ENCODE data around the gene PSMB8.
"Not testable (repeated sequence)": the region's sequence is repeated elsewhere in the genome, so short reads cannot be mapped to it uniquely, and the experiment has no call there.

PSMB8 gene

DNA sequence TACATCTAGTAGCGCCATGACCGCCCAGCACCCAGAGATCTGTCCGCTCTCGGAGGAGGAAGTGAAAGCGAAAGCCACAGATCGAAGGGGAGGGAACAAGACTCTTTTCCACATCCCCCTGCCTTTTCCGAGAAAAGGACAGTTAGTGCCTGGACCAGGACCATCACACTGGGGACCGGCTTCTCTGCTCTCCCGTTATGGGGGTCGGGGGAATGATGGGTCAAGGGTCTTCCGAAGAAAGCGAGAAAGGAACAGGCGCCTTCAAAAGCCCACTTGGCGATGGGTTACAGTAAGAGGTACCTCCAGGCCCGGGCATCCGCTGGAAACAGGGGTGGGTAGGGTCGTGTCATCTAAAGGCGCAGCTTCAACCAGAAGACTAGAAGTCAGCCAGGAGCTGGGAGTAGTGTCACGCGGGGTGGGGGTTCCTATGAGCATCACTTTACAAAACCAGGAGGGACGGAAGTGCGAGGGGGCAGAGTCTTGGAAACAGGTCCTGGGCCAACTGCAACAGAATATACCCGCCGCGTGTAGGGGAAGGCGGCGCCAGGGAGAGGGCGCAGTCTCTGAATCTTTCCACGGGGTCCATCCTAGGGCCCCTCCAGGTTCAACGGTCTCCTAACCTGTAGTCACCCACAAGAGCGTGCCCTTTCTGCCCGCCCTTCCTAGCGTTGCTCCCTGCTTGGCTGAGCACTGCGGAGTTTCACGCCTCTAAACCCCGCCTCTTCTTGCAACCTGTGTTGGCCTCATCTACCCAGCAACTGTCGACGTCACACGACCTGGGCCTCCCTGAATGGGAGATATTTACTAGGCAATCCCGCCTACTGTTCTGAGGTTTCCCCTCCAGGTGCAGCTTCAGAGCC, at the start of gene PSMB8:
Gene PSMB8 (minus strand): TSS at position 69 of the 860 bp plus-strand sequence. CDS start 51 bp downstream, at position 18.
- peak; percentile 96 for DNase-seq (ENCODE audit: low read depth)

DNA sequence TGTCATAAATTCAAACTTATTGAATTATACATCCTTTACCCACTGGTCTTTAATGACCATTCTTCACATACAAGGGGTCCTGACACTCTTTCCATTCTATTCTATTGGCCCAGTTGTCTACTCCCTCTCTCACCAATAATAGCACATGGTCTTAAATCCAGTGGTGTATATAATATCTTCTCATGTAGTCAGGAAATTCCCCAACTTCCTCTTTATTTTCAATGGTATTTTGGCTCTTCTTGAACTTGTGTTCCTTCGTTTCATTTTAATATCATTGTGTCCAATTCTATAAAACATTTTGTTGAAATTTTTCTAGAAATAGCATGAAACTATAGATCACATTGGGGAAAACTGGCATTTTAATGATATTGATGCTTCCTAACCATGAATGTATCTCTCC, 47.0 kb upstream of the PSMB8 start:
- no peak for DNase-seq (ENCODE audit: low read depth)

DNA sequence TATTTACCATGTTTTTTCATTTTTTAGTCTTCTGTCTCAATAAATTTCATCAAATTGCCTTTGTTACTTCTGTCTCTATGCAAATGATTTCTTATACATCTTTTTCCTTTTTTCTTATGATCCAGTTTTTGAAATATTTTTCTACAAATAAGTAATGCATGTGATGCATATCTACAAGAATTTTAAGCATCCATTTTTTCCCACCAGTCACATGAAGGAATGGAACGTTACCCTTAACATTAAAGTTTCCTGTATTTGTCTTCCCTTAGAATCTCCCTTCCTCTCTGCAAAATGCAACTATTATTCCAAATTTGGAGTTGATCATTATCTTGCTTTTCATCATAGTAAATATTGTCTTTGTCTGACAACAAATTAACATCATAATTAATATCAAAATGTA, 45.7 kb upstream of the PSMB8 start:
- no peak for DNase-seq (ENCODE audit: low read depth)

DNA sequence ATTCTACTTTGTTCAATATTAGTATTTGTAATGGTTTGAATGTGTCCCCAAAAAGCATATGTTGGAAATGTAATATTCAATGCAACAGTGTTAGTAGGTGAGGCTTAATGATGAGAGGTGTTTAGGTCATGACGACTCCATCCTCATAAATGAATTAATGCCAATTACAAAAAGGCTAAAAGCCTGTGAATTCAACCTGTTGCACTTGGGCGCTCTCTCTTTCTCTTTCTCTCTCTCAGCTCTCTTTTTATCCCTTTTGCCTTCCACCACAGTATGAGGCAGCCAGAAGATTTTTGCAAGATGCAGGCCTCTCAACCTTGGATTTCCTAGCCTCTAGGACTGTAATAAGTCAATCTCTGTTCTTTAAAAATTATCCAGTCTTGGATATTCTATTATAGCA, 44.7 kb upstream of the PSMB8 start:
- no peak for DNase-seq (ENCODE audit: low read depth)

DNA sequence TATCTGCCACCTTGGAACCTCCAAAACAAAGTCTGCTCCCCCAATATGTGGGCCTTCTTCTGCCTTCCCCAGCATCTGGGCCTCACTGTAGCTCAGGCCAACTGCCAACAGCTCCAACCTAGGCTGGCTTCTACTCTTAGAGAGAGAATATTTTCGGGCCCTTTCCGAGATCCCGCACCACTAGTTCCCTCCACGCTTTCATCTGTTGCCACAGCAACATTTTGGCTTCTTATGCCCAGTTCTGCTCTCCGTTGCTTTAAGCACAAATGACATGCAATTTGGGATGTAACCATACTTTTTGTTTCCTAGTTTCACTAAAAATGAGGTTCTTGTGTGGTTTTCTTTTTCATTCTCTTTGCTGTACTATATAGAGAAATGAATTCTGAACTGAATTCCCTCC, 43.8 kb upstream of the PSMB8 start:
- DNase-seq (ENCODE audit: low read depth): no peak

DNA sequence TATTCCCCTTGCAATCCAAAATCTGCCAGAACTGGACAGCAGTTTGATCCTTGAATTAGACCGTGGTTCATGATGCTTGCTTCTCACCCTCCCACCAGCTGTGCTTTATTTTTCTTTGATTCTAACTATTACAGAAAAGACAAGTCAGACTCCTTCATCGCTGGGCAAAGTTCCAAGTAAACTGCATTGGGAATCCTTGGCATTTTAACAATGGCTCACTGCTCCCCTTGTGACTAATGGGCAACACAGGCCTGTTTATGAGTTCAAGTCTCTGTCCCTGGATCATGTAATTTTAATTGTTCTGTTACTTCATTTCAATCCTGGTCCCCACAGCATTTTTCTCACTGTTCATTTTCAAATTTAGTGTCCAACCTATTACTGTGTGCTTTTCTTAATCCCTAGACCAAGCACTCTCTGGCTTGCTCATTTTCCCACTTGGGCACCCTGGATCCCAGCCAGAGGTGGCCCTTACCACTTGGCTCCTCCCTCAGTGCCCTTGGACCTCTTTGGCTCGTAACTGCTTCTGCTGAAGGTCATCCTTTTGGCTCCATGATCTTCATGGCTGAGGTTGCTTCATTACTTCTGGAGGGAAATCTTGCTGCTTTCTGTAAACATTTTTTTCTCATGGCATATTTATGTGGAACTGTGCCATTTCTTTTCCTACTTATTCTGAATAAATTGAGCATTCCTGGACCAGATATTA, 43.0 kb upstream of the PSMB8 start:
- no peak for DNase-seq (ENCODE audit: low read depth)

DNA sequence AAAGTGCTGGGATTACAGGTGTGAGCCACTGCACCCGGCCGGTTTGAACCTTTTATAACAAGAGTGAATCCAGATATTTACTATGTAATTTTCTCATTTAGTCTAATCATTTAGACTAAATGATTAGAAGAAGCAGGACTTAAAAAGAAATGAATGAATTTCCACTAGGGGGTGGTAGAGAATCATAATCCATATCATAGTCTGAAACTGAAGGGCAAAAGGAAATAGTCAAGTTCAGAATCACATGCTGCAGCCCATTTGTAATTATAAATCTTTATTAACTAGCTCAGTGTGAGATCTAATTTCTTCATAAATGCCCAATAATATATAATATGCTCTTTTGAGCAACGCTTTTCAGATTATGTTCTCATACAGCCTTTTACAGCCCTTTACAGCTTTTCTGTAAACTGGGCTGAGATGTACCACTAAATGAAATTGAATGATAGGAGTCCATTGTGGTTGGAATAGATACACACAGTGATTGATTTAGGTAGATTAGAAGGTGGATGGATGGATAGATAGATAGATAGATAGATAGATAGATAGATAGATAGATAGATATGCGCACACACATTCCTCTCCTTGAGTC, 41.9 kb upstream of the PSMB8 start:
- DNase-seq (ENCODE audit: low read depth): no peak

DNA sequence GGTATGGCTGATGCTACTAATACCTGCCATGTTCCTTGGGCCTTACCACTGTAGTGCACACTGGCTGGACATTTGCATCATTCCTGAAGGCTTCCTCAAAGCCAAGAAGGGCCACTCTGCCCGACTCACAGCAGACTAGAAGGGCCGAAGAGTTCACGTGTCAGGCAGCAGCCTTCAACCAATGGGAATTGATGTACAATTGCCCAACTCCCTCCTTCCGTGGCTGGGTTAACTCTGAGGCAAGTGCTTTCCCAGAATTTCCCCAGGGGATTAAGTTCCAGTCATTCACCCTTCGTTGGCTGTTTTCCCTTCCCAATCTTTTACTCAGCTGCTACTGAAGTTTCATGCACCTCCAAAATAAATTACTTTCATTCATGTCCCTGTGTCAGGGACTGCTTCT, 39.9 kb upstream of the PSMB8 start:
- no peak for DNase-seq (ENCODE audit: low read depth)

DNA sequence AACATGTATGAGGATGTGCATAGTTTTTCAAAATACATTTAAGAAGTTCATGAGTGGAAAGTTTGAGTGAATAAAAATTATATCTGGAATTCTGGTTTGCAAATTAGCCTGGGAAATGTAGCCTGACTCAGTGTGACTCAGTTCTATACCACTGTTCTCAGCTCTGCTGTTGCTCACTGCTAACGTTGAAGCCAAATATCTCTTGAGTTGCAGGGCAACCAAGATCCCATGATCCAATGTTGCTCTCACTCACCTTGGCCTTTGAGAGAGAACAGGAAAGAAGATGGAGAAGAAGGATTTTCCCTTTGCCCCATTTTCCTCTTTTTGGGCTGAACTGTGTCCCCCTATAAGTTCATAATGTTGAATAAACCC, 39.0 kb upstream of the PSMB8 start:
- no peak for DNase-seq (ENCODE audit: low read depth)

DNA sequence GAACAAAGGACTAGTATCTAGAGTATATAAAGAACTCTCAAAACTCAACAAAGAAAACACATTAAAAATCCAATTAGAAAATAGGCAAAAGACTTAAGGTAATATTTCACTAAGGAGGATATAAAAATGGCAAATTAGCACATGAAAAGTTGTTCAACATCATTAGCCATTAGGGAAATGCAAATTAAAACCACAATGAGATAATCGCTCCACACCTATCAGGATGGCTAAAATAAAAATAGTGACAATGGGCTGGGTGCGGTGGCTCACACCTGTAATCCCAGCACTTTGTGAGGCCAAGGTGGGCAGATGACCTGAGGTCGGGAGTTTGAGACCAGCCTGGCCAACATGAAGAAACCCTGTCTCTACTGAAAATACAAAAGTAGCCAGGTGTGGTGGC, 37.1 kb upstream of the PSMB8 start:
- not testable (repeated sequence) for DNase-seq (ENCODE audit: low read depth)

DNA sequence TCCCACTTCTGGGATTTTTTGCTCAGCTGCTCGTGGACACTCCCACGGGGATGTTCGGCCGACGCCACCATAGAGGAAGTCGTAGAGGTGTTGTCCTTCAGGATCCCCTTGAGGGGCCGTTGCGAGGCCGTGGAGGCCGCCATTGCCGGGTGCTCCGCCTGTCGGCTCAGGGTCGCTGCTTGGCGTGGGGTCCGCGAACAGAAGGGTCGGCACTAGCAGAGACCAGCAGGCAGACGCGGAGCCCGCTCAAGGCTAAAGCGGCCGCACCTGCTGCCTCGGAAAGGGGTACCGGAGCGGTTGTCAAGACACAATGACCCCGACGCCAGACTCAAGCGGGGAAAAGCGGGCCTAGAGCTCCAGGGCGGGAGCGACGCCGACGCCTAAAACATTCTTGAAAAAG, 35.8 kb upstream of the PSMB8 start:
- DNase-seq (ENCODE audit: low read depth): no peak

DNA sequence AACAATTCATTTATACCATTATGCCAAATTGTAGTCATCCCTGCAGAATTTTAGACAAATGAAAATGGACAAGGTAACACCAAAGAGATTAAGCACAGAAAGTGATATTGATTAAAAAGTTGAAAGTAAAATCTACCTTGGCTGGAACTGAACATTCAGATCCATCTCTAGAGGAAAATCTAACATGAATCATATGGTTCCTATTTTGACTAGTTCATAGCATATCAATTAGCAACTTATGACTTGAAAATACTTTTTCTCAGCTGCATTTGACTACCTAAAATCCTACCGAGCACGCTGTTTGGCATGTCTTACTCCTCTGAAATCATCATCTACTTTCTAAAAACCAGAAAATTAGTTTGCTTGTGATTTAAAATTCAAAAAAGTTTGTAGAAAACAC, 32.8 kb upstream of the PSMB8 start:
- no peak for DNase-seq (ENCODE audit: low read depth)

DNA sequence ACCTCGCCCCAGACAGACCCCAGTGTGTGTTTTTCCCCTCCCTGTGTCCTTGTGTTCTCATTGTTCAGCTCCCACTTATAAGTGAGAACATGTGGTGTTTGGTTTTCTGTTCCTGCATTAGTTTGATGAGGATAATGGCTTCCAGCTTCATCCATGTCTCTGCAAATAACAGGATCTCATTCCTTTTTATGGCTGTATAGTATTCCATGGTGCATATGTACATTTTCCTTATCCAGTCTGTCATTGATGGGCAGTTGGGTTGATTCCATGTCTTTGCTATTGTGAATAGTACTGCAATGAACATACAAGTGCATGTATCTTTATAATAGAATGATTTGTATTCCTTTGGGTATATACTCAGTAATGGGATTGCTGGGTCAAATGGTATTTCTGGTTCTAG, 30.1 kb upstream of the PSMB8 start:
- DNase-seq (ENCODE audit: low read depth): not testable (repeated sequence)

DNA sequence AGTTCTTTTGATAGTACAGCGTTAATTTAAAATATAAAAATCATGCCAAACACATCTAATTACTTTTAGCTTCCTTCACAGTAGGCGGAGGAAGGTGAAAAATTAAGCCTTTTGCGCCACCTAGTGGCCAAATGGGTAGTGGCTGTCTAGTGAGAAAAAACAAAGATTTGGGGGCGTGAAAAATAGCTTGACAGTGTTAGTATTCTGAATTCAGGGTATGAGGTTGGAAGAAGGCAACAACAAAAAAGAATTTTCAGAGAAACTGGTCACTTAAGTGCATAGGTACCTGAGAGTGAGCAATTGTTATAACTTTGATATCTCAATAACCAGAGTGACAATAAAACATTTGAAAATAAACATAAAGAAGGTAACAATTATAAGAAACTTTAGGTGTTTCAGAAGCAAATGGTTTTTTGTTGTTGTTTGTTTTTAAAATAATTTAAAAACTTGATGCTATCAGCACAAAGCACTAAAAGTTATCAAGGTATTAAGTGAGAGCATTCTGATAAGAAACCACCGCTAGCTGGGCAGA, 24.5 kb upstream of the PSMB8 start:
- DNase-seq (ENCODE audit: low read depth): peak; percentile 81

DNA sequence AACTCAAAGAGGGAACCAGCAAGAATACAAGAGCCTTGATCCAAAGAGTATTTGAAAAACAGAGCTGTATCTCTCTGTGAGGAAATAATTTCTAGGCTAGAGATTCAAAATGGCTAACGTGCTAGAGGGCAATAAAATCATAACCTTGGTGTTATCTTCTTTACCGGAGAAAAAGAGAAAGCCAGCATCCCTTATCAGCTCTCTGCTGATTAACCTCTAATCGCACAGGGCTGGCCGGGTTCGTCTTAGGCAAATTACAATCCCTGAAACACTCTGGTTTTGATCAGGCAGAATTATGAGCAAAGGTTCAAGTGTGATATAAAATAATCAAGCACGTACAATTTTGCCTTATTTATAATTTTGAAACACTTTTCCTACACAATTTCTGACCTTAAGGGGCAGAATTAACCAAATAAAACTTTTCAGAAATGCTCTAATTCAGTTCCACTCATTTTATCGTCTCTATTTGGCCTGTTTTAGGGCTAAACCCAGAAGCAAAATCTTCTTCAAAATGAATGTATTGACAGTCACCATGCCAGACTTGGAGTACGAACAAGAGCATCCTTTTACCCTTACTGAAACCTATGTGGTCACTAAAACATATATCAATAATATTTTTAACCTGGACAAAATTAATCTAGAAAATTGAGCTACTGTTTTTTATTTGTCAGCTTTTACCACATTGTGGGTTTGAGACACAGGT, 23.9 kb upstream of the PSMB8 start:
- no peak for DNase-seq (ENCODE audit: low read depth)

DNA sequence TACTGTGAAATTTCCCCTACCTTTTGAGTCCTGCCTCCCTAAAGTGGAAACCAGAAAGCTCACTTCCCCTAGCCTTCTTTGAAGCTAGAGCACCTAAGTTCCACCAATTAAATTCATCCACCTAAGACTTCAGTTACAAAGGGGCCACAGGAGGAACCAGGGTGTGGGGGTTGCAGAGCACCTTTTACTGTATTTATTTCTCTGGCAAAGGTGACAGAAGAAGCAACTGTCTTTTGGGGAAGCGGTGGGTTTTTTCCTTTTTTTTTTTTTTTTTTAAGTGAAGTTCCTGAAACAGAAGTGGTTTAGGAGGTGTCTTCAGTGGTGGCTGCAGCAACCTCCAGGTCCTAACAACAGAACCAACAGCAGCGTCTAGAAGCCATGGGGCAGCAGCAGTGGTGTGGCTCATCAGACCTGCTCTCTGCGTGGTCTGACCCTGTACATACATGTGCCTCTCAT, 23.2 kb upstream of the PSMB8 start:
- DNase-seq (ENCODE audit: low read depth): no peak

DNA sequence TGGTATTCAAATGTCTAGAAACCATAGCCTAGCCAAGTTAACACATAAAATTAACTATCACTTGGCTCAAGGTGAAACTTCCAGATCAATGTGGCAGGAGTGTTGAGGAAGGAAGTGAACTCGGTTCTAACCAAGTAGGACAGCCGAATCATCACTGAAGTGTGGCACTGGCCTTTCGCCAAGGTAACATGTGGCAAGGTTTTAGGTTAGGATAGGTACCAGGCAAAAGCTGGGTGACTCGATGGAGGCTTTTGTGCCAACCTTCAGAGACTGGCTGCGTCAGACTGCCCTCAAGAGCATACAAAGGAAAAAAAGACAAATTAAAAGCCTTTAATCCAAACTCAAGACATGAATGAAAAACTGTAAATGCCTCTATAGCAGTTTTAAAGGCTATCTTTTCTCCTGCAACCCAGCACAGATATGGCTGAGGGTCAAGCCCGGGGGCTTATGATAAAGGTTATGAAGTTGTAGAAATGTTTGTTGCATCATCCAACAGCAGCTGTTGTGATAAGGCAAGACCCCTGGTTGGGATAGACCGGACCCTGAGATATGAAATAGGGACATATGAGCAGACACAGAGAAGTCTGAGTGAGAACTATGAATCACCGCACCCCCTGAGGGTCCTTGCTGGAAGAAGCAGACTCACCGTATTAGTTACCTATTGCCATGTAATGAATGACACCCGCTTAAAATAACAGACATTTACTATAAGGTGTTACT, 22.0 kb upstream of the PSMB8 start:
- no peak for DNase-seq (ENCODE audit: low read depth)

DNA sequence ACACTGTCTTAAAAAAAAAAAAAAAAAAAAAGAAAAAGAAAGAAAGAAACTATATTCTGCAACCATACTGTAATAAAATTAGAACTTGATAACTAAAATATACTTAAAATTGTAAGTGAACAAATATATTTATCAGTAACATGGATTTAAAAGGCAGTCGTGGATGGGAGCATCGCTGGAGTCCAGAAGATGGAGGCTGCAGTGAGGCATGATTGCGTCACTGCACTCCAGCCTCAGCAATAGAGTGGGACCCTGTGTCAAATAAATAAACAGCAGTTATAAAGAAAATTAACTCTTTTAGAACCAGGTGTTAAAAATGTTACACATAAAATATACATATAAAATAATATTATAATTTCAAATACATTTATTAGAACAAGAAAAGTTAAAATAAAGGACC, 18.9 kb upstream of the PSMB8 start:
- DNase-seq (ENCODE audit: low read depth): no peak

DNA sequence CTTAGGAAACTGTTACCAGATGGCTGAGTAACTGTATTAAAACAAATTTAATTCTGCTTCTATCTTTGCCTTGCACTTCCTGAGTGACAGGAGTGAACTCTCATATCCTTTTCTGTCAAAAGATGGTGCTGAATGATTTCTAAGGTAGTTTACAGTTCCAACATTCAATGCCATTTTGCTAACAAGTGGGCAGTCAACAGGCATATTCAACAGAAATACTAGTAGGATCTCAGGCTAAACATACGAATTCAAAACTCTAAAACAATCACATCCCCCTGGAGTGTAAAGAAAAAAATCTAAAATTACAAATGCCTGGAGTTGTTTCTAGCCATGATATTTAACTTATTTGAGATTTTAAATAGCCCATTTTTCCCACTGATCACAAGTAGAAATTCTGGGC, 16.8 kb upstream of the PSMB8 start:
- no peak for DNase-seq (ENCODE audit: low read depth)

DNA sequence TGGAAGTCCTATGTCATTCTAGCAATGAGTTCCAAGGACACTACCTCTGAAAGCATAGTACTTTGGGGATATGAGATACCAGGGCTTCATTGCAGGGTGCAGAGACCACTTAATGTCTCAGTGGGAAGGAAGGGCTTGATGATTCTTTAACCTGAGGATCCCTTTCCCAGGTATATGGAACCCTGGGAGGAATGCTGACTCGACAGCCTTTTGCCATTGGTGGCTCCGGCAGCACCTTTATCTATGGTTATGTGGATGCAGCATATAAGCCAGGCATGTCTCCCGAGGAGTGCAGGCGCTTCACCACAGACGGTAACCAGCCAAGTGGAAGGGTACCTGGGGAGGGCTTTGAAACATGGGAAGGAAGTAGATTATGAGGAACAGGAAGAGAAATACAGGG, 14.3 kb upstream of the PSMB8 start:
- DNase-seq (ENCODE audit: low read depth): no peak

DNA sequence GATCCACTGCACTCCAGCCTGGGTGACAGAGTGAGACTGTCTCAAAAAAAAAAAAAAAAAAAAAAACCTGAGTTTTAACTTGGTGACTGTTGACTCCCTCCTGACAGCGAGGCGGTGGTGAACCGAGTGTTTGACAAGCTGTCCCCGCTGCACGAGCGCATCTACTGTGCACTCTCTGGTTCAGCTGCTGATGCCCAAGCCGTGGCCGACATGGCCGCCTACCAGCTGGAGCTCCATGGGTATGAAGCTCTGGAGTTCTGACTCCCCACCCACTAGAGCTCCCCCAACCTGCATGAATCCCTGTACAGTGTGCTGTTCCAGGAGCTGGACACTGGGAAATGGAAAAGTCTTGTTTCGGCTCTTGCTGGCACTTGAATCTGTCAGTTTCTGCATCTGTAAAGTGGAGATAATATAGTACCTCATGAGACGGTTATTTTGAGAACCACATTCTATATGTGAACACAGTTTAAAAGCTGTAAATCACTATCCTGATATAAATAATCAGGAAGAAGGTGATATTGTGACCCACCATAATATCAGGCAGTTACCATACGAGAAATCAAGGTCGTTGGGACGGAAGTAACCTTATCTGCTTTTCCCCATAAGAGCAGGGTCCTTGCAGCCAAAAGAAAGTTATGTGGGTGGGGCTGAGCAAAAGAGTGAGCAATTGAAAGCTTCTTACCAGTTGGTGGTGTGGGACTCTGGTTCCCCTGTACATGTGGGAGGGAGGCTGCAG, 13.5 kb upstream of the PSMB8 start:
- no peak for DNase-seq (ENCODE audit: low read depth)
